OCI-LY7 (cell line): ENCODE data around the gene SERPINB13. TPM values are rescaled to one million over a fixed set of nuclear protein-coding genes. Genes with fewer than 3 reads are reported as not detected.
A peak's percentile ranks its signal among the peaks of the same experiment; 100 is the strongest.

Experiments
- BruUV-seq: library from RNA; stranded (reverse); fragments of 400-500 nt; replicated peaks from 2 replicates; lab custom pipeline; 2021; lab: Mats Ljungman, UMichigan
- CTCF ChIA-PET: fragments of 300-600 bp; sonication (Branson Sonifier 250); formaldehyde crosslinking; loops from one replicate; lab custom pipeline; 2022; ENCODE audit warnings: antibody characterized with exemption; ENCODE audit not compliant: unreplicated experiment; lab: Charles Lee
- POLR2A ChIA-PET: fragments of 300-600 bp; sonication (Branson Sonifier 250); formaldehyde crosslinking; loops from one replicate; lab custom pipeline; 2022; ENCODE audit warnings: antibody characterized with exemption; lab: Charles Lee
- DNase-seq: peaks from one replicate; pipeline ENCODE4 v3.0.0-alpha.2; 2015; ENCODE audit warnings: low spot score
- H2AFZ ChIP-seq: fragments of 200-600 bp; sonication (generic), shearing (Covaris generic); 2 replicates; pipeline ENCODE4 v1.6.1; 2014; ENCODE audit warnings: mild to moderate bottlenecking, antibody characterized with exemption, low read length, moderate library complexity
- H3K27ac ChIP-seq: fragments of 200-600 bp; sonication (generic); 2 replicates; pipeline ENCODE4 v1.5.1; 2014; ENCODE audit warnings: mixed run types, low read depth, mild to moderate bottlenecking, moderate library complexity, low read length, inconsistent platforms; ENCODE audit not compliant: poor library complexity, severe bottlenecking
- H3K36me3 ChIP-seq: fragments of 200-600 bp; sonication (generic); 2 replicates; pipeline ENCODE4 v1.6.1; 2014; ENCODE audit warnings: mild to moderate bottlenecking, antibody characterized with exemption, low read length, moderate library complexity, mixed read lengths; ENCODE audit not compliant: insufficient read depth
- H3K4me1 ChIP-seq: fragments of 200-600 bp; sonication (generic); 2 replicates; pipeline ENCODE4 v1.5.1; 2014; ENCODE audit warnings: mild to moderate bottlenecking, low read length; ENCODE audit not compliant: insufficient read depth, poor library complexity, severe bottlenecking
- H3K4me2 ChIP-seq: fragments of 200-600 bp; sonication (generic); 2 replicates; pipeline ENCODE4 v1.6.1; 2014; ENCODE audit warnings: mild to moderate bottlenecking, low read length
- H3K4me3 ChIP-seq: fragments of 200-600 bp; sonication (generic); 2 replicates; pipeline ENCODE4 v1.5.1; 2014; ENCODE audit warnings: mild to moderate bottlenecking, low read depth, low read length; ENCODE audit not compliant: poor library complexity, severe bottlenecking
- H3K79me2 ChIP-seq: fragments of 200-600 bp; sonication (generic); 2 replicates; pipeline ENCODE4 v1.6.1; 2016; ENCODE audit warnings: low read depth, mild to moderate bottlenecking, low read length, moderate library complexity, mixed read lengths; ENCODE audit not compliant: insufficient read depth
- H3K9me2 ChIP-seq: fragments of 200-600 bp; sonication (generic); 2 replicates; pipeline ENCODE4 v1.6.1; 2016; ENCODE audit warnings: mild to moderate bottlenecking, low read length, mixed read lengths; ENCODE audit not compliant: insufficient read depth
- H3K9me3 ChIP-seq: fragments of 200-600 bp; sonication (generic); 2 replicates; pipeline ENCODE4 v1.6.1; 2014; ENCODE audit warnings: mild to moderate bottlenecking, mixed run types, low read length, mixed read lengths
- H4K20me1 ChIP-seq: fragments of 200-600 bp; sonication (generic); 2 replicates; pipeline ENCODE4 v1.6.1; 2014; ENCODE audit warnings: mild to moderate bottlenecking, antibody characterized with exemption, low read length, moderate library complexity, mixed read lengths; ENCODE audit not compliant: insufficient read depth
- EZH2phosphoT487 ChIP-seq: fragments of 200-600 bp; sonication (generic); IDR thresholded peaks from 2 replicates; pipeline ENCODE4 v1.6.1; 2018; ENCODE audit warnings: low read depth, borderline replicate concordance, mild to moderate bottlenecking, mixed run types, antibody characterized with exemption, low read length, moderate library complexity, mixed read lengths
- intact Hi-C: fragments of 100-400 bp; cut with micrococcal nuclease; formaldehyde crosslinking; loops from one replicate; pipeline ENCODE4 v1.10.0; 2022; ENCODE audit not compliant: unreplicated experiment
- total RNA-seq, 2 experiments: library from RNA; depleted of rRNA in 1 of 2; stranded (reverse); fragments of >200 nt in 1 of 2; shearing (Covaris generic) in 1 of 2; gene quantifications; 2 replicates each; pipeline ENCODE4 v1.2.3, GENCODE V29; 2014 to 2022
- TF ChIP-seq, protein P1 (sequence below): fragments of 200-600 bp; sonication (generic); conservative IDR thresholded peaks from 2 replicates; pipeline ENCODE4 v1.5.1; 2014; ENCODE audit warnings: mild to moderate bottlenecking, antibody characterized with exemption, low read length, moderate library complexity, mixed read lengths

The SERPINB13 gene
- total RNA-seq, 2 experiments from 2014 or later = not detected

DNA sequence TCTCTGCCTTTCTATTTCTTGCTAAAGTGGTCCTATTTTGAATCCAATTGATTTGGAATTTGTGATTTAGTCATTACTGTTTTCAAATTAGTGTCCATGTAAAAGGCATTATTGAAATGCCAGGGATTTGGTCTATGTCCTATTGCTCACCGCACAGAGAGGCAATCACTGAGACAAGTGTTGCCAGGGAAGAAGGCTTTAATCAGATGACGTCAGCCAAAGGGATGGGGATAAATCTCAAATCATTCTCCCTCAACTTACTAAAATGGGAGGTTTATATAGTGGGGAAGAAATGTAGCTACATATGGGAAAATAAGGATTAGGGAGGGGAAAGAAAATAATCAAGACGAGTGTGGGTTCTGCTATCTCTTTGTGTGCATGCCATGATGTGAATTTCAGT is 35.4 kb upstream of the SERPINB13 start:
- H3K4me3 ChIP-seq = no peak overlapping the region
- intact Hi-C loops = no loop called here
- no peak overlapping the region for H3K4me2 ChIP-seq
- no TSS peak for BruUV-seq
- H3K36me3 ChIP-seq = no peaks in the 10 kb centered on the region
- H2AFZ ChIP-seq = no peak overlapping the region
- CTCF ChIA-PET = interaction anchor here (1.1 kb wide), 1 partner anchor 9 kb away, joined by 4 read pairs; the partner anchor contains the start of gene SERPINB12
- no peaks in the 10 kb centered on the region for H3K79me2 ChIP-seq
- POLR2A ChIA-PET = no interaction called here
- no peak overlapping the region for H3K27ac ChIP-seq
- no peaks in the 10 kb centered on the region for H3K9me3 ChIP-seq
- peaks cover 12% of the 10 kb centered on the region for H3K4me1 ChIP-seq
- no peaks in the 10 kb centered on the region for H4K20me1 ChIP-seq
- TF ChIP-seq, protein P1, sequence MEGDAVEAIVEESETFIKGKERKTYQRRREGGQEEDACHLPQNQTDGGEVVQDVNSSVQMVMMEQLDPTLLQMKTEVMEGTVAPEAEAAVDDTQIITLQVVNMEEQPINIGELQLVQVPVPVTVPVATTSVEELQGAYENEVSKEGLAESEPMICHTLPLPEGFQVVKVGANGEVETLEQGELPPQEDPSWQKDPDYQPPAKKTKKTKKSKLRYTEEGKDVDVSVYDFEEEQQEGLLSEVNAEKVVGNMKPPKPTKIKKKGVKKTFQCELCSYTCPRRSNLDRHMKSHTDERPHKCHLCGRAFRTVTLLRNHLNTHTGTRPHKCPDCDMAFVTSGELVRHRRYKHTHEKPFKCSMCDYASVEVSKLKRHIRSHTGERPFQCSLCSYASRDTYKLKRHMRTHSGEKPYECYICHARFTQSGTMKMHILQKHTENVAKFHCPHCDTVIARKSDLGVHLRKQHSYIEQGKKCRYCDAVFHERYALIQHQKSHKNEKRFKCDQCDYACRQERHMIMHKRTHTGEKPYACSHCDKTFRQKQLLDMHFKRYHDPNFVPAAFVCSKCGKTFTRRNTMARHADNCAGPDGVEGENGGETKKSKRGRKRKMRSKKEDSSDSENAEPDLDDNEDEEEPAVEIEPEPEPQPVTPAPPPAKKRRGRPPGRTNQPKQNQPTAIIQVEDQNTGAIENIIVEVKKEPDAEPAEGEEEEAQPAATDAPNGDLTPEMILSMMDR = no peak
- TF ChIP-seq EZH2phosphoT487 = no peak
- no peaks in the 10 kb centered on the region for H3K9me2 ChIP-seq
- DNase-seq = no peak

DNA sequence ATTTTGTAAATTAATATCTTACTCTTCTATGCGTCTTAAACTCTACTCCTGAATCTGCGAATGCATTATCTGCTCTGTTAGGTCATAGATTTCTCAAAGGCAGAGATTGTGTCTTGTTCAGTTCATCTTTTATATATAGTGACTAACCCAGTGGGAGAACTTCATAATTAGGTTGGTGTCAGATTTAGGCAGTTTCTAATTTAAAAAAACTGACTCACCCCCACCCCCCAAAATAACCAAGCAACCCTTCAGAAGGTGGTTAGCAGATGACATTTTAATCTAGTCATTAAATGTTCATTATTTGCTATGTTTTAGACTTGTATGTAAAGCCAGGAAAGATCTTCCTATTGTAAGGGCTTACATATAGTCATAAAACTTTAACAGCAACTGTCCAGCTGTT is 34.6 kb upstream of the SERPINB13 start:
- Histone ChIP-seq H3K79me2 (no peaks in the 10 kb centered on the region), H3K4me3 (no peak overlapping the region)
- BruUV-seq = no TSS peak

DNA sequence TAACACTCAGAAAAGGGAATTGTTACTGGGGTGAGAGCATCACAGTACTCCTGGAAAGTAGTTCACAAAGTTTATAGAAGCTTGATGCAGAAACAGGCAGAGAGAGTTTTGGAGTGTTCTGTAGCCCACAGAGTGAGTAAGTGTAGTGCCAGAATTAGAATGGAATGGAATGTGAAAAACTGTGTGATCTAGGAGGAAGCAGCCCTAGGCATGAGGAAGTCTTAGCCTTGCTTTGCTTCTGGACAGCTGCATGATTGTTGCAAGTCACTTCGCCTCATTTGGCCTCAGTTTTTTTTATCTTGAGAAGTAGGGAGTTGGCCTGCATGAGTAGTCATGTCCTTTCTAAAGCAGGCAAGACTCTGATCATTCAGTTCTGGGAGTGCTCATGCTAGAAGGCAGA is 34.1 kb upstream of the SERPINB13 start:
- intact Hi-C loops = no loop called here
- Histone ChIP-seq H4K20me1 (no peaks in the 10 kb centered on the region), H3K9me2 (no peaks in the 10 kb centered on the region), H3K36me3 (no peaks in the 10 kb centered on the region), H3K79me2 (no peaks in the 10 kb centered on the region), H3K9me3 (no peaks in the 10 kb centered on the region), H3K4me2 (peak overlapping the region; percentile 42), H3K27ac (no peak overlapping the region), H2AFZ (peak overlapping the region; percentile 36; the same call in 1 of the 2 replicates), H3K4me3 (no peak overlapping the region), H3K4me1 (peaks cover 12% of the 10 kb centered on the region)
- ChIA-PET CTCF (no interaction called here), POLR2A (interaction anchor here (0.5 to 0.6 kb wide), 2 partner anchors 80 to 474 kb away, joined by 4 read pairs; no protein-coding TSS in a partner anchor)
- TF ChIP-seq EZH2phosphoT487 = no peak
- TF ChIP-seq, protein P1 = no peak
- BruUV-seq = no TSS peak
- DNase-seq = peak; percentile 25

More for the DNA sequence above, 34.6 kb upstream of the SERPINB13 start:
- Histone ChIP-seq H4K20me1 (no peaks in the 10 kb centered on the region), H3K9me2 (no peaks in the 10 kb centered on the region), H3K27ac (no peak overlapping the region), H3K36me3 (no peaks in the 10 kb centered on the region), H3K4me2 (peak overlapping the region; percentile 42), H2AFZ (peak overlapping the region; percentile 36; the same call in 1 of the 2 replicates), H3K9me3 (no peaks in the 10 kb centered on the region), H3K4me1 (peaks cover 12% of the 10 kb centered on the region)
- TF ChIP-seq, protein P1 = no peak
- TF ChIP-seq EZH2phosphoT487 = no peak
- CTCF ChIA-PET = no interaction called here
- POLR2A ChIA-PET = interaction anchor here (0.5 to 0.6 kb wide), 2 partner anchors 79 to 474 kb away, joined by 4 read pairs; no protein-coding TSS in a partner anchor
- DNase-seq = no peak
- intact Hi-C loops = no loop called here
